SK-N-SH treated with all-trans-retinoic acid at 6 μM for 48 hours (cell line): Measurements from ENCODE around the gene OSBPL1A.

Experiments
- CREB5 ChIP-seq: fragments of 250-450 bp; sonication (Bioruptor Pico); IDR thresholded peaks from 2 replicates; pipeline ENCODE4 v1.5.1; 2020; ENCODE audit warnings: low read depth, mild to moderate bottlenecking, moderate library complexity
- GLIS3 ChIP-seq: fragments of 250-450 bp; sonication (Bioruptor Pico); IDR thresholded peaks from 2 replicates; pipeline ENCODE4 v1.5.0; 2020; ENCODE audit warnings: mild to moderate bottlenecking, moderate library complexity
- ZNF565 ChIP-seq: fragments of 450-650 bp; formaldehyde crosslinking; conservative IDR thresholded peaks from 2 replicates; pipeline ENCODE4 v1.5.0; 2020; ENCODE audit warnings: low read depth, mild to moderate bottlenecking, moderate library complexity
- ZNF70 ChIP-seq: fragments of 450-650 bp; formaldehyde crosslinking; IDR thresholded peaks from 2 replicates; pipeline ENCODE4 v1.5.0; 2020; ENCODE audit warnings: mild to moderate bottlenecking, moderate library complexity

- TF ChIP-seq ZNF70 (CRISPR knock-in tag) (no peak), GLIS3 (no peak), ZNF565 (CRISPR knock-in tag) (no peak), CREB5 (no peak)
Measured at GRCh38 chr18:24142376-24142775, 255.2 kb downstream of the OSBPL1A start.
